Activated T-helper 2 cell treated with anti-CD3 and anti-CD28 coated beads, Interferon-gamma antibody, Interleukin-2, Interleukin-4, amounts not matched to agents 10 μg/mL and 5 μg/mL and 100 μg/mL, durations not matched to agents 14 hours and 24 hours and 36 hours (primary cell): Measurements from ENCODE around the gene TSPAN7. TPM values are rescaled to one million over a fixed set of nuclear protein-coding genes. Genes with fewer than 3 reads are reported as not detected.
A peak's percentile ranks its signal among the peaks of the same experiment; 100 is the strongest.

Source experiments
- DNase-seq: peaks from one replicate; pipeline ENCODE4 v3.0.0; 2021; ENCODE audit warnings: low spot score
- H3K27ac Mint-ChIP-seq: one replicate; pipeline ENCODE4 v1.8.0; 2021; ENCODE audit warnings: mixed read lengths
- H3K27me3 Mint-ChIP-seq: one replicate; pipeline ENCODE4 v1.8.0; 2021; ENCODE audit warnings: low read depth, mixed read lengths
- H3K36me3 Mint-ChIP-seq: one replicate; pipeline ENCODE4 v1.8.0; 2021; ENCODE audit warnings: low read depth, mixed read lengths
- H3K4me1 Mint-ChIP-seq: one replicate; pipeline ENCODE4 v1.8.0; 2021; ENCODE audit warnings: low read depth, mixed read lengths
- H3K4me3 Mint-ChIP-seq: one replicate; pipeline ENCODE4 v1.8.0; 2021; ENCODE audit warnings: low read depth, mild to moderate bottlenecking, moderate library complexity, mixed read lengths
- H3K9me3 Mint-ChIP-seq: one replicate; pipeline ENCODE4 v1.8.0; 2021; ENCODE audit warnings: mixed read lengths
- intact Hi-C: fragments of 100-400 bp; cut with micrococcal nuclease; formaldehyde crosslinking; loops from one replicate; pipeline ENCODE4 v1.15.1; 2023
- total RNA-seq: library from RNA; stranded (reverse); gene quantifications from 2 replicates; pipeline ENCODE4 v1.2.3, GENCODE V29; 2022

TSPAN7 gene
- total RNA-seq, 1 donor from 2014 or later: not detected

- Mint-ChIP-seq H3K9me3 (no peaks in the 10 kb centered on the region), H3K27ac (no peak overlapping the region), H3K4me1 (no peaks in the 10 kb centered on the region), H3K27me3 (no peaks in the 10 kb centered on the region), H3K36me3 (no peaks in the 10 kb centered on the region), H3K4me3 (no peak overlapping the region)
- DNase-seq: no peak
- intact Hi-C loops: no loop called here
Measured at GRCh38 chrX:38601866-38602265, 40.5 kb downstream of the TSPAN7 start.

DNA sequence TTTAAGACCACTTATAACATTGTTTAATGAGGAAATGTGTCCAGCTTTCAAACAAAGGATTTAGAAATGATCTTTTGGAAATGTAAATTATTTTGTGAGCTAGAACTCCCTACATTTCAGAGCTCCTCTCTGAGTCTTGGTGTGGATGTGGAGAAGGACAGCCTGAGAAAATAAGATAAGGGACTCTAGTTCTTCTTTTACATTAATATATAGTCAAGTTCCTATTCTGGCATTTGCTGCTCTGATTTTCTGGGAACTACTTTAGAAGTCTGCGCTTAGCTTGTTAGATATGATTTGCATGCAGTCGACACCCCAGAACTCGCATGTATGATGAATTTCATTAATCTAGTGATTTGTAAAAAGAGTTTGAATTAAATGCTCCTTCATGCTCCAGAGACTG, 45.5 kb downstream of the TSPAN7 start:
- intact Hi-C loops: no loop called here
- no peaks in the 10 kb centered on the region for H3K36me3 Mint-ChIP-seq
- H3K4me1 Mint-ChIP-seq: no peaks in the 10 kb centered on the region
- no peak overlapping the region for H3K27ac Mint-ChIP-seq
- H3K27me3 Mint-ChIP-seq: peaks cover 5% of the 10 kb centered on the region
- no peak for DNase-seq
- no peaks in the 10 kb centered on the region for H3K9me3 Mint-ChIP-seq
- no peak overlapping the region for H3K4me3 Mint-ChIP-seq

GRCh38 chrX:38607976-38608375, 46.6 kb downstream of the TSPAN7 start:
- H3K9me3 Mint-ChIP-seq: no peaks in the 10 kb centered on the region
- no peak for DNase-seq
- intact Hi-C loops: no loop called here
- no peak overlapping the region for H3K4me3 Mint-ChIP-seq
- H3K36me3 Mint-ChIP-seq: no peaks in the 10 kb centered on the region
- no peaks in the 10 kb centered on the region for H3K4me1 Mint-ChIP-seq
- peaks cover 6% of the 10 kb centered on the region for H3K27me3 Mint-ChIP-seq
- H3K27ac Mint-ChIP-seq: no peak overlapping the region

- peaks cover 6% of the 10 kb centered on the region for H3K27me3 Mint-ChIP-seq
- no peak overlapping the region for H3K4me3 Mint-ChIP-seq
- H3K36me3 Mint-ChIP-seq: no peaks in the 10 kb centered on the region
- no peak for DNase-seq
- intact Hi-C loops: no loop called here
- no peaks in the 10 kb centered on the region for H3K9me3 Mint-ChIP-seq
- no peaks in the 10 kb centered on the region for H3K4me1 Mint-ChIP-seq
- H3K27ac Mint-ChIP-seq: no peak overlapping the region
Measured at GRCh38 chrX:38610849-38611248, 49.5 kb downstream of the TSPAN7 start.

DNA sequence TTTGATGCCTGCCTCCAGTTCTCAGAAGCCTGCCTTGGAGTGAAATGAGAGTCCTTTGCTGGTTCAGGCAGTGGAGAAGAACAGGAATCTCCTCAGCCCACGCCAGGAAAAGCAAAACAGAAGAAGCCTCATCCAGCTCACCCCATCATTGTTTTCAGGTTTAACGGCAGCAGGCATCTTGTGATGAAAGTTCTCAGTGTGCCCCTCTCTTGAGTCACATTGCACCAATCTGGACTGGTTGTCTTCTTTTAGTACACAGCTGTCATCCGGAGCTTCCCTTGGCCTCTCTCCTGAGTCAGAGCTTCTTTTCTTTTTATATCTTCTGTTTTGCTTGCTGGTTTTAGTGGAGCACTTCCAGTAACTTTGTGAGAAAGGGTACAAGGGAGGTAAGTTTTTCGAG, 50.9 kb downstream of the TSPAN7 start:
- H3K36me3 Mint-ChIP-seq: no peaks in the 10 kb centered on the region
- no peaks in the 10 kb centered on the region for H3K4me1 Mint-ChIP-seq
- intact Hi-C loops: no loop called here
- H3K4me3 Mint-ChIP-seq: no peak overlapping the region
- no peak overlapping the region for H3K27ac Mint-ChIP-seq
- peaks cover 5% of the 10 kb centered on the region for H3K27me3 Mint-ChIP-seq
- DNase-seq: no peak
- H3K9me3 Mint-ChIP-seq: no peaks in the 10 kb centered on the region

DNA sequence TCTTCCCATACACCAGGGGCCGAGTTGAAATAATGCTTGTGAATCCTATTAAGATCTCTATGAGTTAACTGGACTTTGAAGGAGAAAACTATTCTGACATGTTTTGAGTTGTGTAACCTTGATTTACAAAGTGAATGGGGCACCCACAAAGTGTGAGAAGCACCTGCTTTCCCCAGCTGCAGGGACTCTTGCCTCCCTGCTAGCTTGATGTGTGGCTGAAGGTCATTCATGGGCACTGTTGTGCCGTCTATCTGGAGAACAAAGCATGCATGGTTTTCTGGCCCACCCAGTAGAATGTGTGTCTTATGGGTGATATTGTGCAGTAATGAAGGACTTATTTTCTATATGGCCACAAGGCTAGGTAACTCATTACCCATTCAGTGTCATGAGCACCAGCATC, 53.1 kb downstream of the TSPAN7 start:
- intact Hi-C loops: no loop called here
- no peak overlapping the region for H3K27ac Mint-ChIP-seq
- H3K4me3 Mint-ChIP-seq: no peak overlapping the region
- H3K4me1 Mint-ChIP-seq: no peaks in the 10 kb centered on the region
- no peaks in the 10 kb centered on the region for H3K9me3 Mint-ChIP-seq
- no peak for DNase-seq
- no peaks in the 10 kb centered on the region for H3K36me3 Mint-ChIP-seq
- H3K27me3 Mint-ChIP-seq: peaks cover 1% of the 10 kb centered on the region

DNA sequence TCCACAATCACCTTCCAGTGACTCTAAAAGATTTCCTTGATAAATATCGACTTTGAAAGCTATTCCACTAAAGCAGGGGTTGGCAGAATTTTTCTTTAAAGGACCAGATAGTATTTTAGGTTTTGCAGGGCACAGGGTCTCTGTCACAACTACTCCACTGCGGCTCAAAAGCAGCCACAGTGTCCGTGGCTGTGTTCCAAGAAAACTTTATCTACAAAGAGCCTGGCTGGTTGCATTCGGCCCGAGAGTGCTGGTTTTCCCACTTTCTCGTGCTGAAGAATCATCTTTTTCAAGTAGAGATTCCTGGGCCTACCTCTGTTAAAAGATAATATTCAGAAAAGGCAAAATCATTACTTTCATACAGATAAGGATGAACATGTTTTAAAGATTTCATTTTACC, 55.6 kb downstream of the TSPAN7 start:
- Mint-ChIP-seq H3K4me3 (no peak overlapping the region), H3K4me1 (no peaks in the 10 kb centered on the region), H3K36me3 (no peaks in the 10 kb centered on the region), H3K9me3 (no peaks in the 10 kb centered on the region), H3K27ac (no peak overlapping the region), H3K27me3 (peaks cover 3% of the 10 kb centered on the region)
- intact Hi-C loops: no loop called here
- DNase-seq: no peak

DNA sequence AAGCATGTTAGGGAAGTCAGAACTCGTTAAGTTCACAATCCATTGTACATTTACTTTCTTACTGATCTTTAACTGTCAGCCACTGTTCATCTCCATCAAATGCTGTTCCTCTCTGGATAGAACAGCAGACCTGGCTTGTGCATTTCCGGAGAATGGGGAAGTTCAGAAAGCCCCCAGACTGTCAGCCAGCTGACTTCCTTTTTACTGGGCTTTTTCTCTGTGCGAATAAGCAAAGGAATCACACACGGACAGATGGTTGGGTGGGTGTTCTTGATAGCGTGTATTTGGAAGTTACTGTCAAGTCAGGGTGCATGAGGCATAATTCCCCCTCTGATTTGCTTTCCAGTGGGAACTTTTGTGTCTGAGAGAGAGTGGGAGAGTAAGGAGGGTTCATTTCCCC, 56.8 kb downstream of the TSPAN7 start:
- Mint-ChIP-seq H3K27ac (no peak overlapping the region), H3K27me3 (peaks cover 1% of the 10 kb centered on the region), H3K9me3 (no peaks in the 10 kb centered on the region), H3K4me3 (no peak overlapping the region), H3K36me3 (no peaks in the 10 kb centered on the region), H3K4me1 (no peaks in the 10 kb centered on the region)
- intact Hi-C loops: no loop called here
- DNase-seq: no peak

DNA sequence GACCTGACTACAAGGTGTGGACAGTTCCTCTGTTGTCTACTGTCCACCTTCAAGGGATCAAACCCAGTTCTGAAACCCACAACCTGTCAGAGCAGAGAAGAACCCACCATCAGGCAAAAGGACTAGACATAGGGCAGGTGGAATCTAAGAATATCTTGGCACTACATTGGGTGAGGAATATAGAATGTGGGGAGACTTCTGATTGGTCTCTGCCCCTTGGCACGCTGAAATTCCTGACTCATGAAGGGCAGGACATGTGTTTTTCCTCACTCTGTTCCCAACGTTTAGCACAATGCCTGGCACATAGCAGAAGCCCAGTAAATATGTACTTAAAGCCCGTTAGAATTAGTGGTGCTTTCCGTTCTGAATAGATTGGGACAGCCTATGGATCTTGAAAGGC, 59.3 kb downstream of the TSPAN7 start:
- Mint-ChIP-seq H3K36me3 (no peaks in the 10 kb centered on the region), H3K9me3 (no peaks in the 10 kb centered on the region), H3K27me3 (peaks cover 5% of the 10 kb centered on the region), H3K4me3 (no peak overlapping the region), H3K4me1 (no peaks in the 10 kb centered on the region), H3K27ac (no peak overlapping the region)
- DNase-seq: no peak
- intact Hi-C loops: no loop called here

- no peak overlapping the region for H3K27ac Mint-ChIP-seq
- H3K4me3 Mint-ChIP-seq: no peak overlapping the region
- no peaks in the 10 kb centered on the region for H3K36me3 Mint-ChIP-seq
- intact Hi-C loops: no loop called here
- DNase-seq: no peak
- H3K27me3 Mint-ChIP-seq: peaks cover 5% of the 10 kb centered on the region
- no peaks in the 10 kb centered on the region for H3K4me1 Mint-ChIP-seq
- H3K9me3 Mint-ChIP-seq: no peaks in the 10 kb centered on the region
Measured at GRCh38 chrX:38626296-38626695, 65.0 kb downstream of the TSPAN7 start.

DNA sequence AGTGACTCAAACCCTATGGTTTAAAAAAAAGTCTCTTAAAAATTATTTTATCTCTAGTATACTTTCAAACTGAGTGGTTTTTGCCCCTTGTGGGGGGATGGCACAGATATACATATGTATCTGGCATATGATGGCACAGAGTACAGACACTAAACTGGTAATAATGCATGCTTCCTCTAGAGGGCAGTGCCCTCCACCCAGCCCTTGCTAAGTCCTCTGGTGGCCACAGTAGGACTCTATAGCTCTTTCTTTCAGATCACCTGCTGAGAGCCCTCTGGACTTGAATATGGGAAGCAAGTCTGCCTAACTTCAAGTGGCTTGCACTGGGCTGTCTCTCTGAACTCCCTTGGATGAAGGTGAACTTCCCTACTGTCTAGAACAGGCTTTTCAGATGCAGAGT, 66.3 kb downstream of the TSPAN7 start:
- DNase-seq: peak; percentile 9
- H3K27me3 Mint-ChIP-seq: peaks cover 4% of the 10 kb centered on the region
- no peak overlapping the region for H3K4me3 Mint-ChIP-seq
- H3K9me3 Mint-ChIP-seq: no peaks in the 10 kb centered on the region
- H3K4me1 Mint-ChIP-seq: peaks cover 3% of the 10 kb centered on the region
- H3K36me3 Mint-ChIP-seq: no peaks in the 10 kb centered on the region
- intact Hi-C loops: no loop called here
- H3K27ac Mint-ChIP-seq: no peak overlapping the region

DNA sequence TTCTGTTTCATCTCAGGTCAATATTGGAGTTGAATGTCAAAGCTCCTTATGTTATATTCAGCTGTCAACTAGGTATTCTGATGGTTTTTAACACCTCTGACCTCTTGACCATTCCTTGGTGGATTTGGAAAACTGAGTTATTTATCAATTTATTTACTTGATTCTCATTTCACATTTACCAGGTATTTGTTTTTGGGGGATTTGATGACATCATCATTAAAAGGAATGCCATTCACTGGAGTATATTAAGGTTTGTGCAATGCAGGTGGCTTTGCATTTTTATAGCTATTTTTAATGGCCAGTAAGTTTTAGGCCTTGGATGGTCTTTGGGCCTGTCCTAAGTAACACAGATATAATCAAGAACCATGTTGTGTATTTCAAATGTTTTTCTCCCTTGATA, 67.2 kb downstream of the TSPAN7 start:
- Mint-ChIP-seq H3K27ac (no peak overlapping the region), H3K4me1 (peaks cover 3% of the 10 kb centered on the region), H3K9me3 (no peaks in the 10 kb centered on the region), H3K4me3 (no peak overlapping the region), H3K36me3 (no peaks in the 10 kb centered on the region), H3K27me3 (peaks cover 4% of the 10 kb centered on the region)
- DNase-seq: no peak
- intact Hi-C loops: no loop called here

DNA sequence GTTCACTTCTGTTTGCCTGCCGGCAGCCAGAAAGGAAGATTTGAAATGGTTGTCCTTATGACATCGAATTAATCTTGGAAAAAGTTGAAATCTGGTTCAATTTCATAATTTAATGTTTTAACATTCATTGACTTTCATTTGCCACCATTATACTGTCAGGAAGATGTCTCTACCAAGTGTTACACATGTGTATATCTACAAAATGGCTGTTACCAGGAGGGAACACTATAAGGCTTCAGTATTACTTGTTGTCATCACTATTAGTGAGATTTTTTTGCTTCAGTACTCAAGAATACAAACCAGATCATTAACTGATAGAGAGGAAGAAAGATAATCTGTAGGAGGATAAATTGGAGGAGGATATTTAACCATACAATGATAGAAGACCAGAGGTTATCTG, 71.2 kb downstream of the TSPAN7 start:
- intact Hi-C loops: no loop called here

GRCh38 chrX:38634665-38635064, 73.3 kb downstream of the TSPAN7 start:
- Mint-ChIP-seq H3K27ac (no peak overlapping the region), H3K9me3 (no peaks in the 10 kb centered on the region), H3K27me3 (peaks cover 2% of the 10 kb centered on the region), H3K4me1 (peaks cover 7% of the 10 kb centered on the region), H3K4me3 (no peak overlapping the region), H3K36me3 (no peaks in the 10 kb centered on the region)
- intact Hi-C loops: no loop called here
- no peak for DNase-seq

More for the DNA sequence above, 71.2 kb downstream of the TSPAN7 start:
- Mint-ChIP-seq H3K36me3 (no peaks in the 10 kb centered on the region), H3K4me3 (no peak overlapping the region), H3K27me3 (no peaks in the 10 kb centered on the region), H3K27ac (no peak overlapping the region), H3K4me1 (peaks cover 7% of the 10 kb centered on the region), H3K9me3 (no peaks in the 10 kb centered on the region)
- no peak for DNase-seq
